ENCODE measurements around the gene TULP4.
A peak's percentile ranks its signal among the peaks of the same experiment; 100 is the strongest.

Gene TULP4

DNA sequence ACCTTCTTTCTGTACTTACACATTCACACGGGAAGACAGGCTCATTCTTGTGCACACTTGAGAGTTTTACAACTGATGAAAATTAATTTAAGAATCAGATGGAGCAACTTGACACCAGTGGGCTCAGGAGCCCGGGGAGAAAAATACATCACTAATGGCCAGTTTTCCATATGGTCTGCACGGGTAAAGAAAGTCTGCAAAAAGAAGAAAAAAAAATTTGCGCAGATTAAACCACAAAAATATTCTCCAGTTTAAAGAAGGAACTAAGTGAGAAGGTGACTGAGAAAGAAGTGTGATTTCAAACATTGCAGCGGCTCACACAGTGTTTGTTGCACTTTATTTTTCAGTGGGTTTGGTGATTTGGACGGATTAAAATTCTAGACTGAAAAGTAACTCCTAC, at the start of gene TULP4:
TULP4 (plus strand) TSS at position 301 of the 400 bp plus-strand sequence. CDS start 1,552 bp downstream, outside the sequence.
- no peak within 1 kb of the TSS for H3K4me3 ChIP-seq
- no peak within 1 kb of the TSS for H3K9ac ChIP-seq (ENCODE audit: insufficient read length)
- no peak for DNase-seq (ENCODE audit: low read depth, low spot score)
- H3K27ac ChIP-seq = peak within 1 kb of the TSS; percentile 57
- H3K36me3 ChIP-seq (ENCODE audit: insufficient read depth, low read length) = peaks cover 45% of the 10 kb centered on the region
- H3K9me3 ChIP-seq (ENCODE audit: low read depth, low read length) = no peaks in the 10 kb centered on the region
- TF ChIP-seq POLR2AphosphoS5 (IDR thresholded peaks at IDR 0.05; ENCODE audit: borderline replicate concordance, low read depth, low read length) (no peak), EZH2 (IDR thresholded peaks at IDR 0.05) (no peak), FOXP2 (optimal IDR thresholded peaks at IDR 0.05; ENCODE audit: control extremely low read depth, extremely low read length, insufficient read depth) (no peak)

- TF ChIP-seq EZH2 (IDR thresholded peaks at IDR 0.05) (no peak), FOXP2 (optimal IDR thresholded peaks at IDR 0.05; ENCODE audit: control extremely low read depth, extremely low read length, insufficient read depth) (no peak)
- Histone ChIP-seq H3K4me3 (no peak overlapping the region), H3K36me3 (ENCODE audit: insufficient read depth, low read length) (peaks cover 10% of the 10 kb centered on the region; the same call in 1 of the 2 replicates), H3K9me3 (ENCODE audit: low read depth, low read length) (no peaks in the 10 kb centered on the region), H3K27ac (no peak overlapping the region), H3K9ac (ENCODE audit: insufficient read length) (no peak overlapping the region)
- no peak for DNase-seq (ENCODE audit: low read depth, low spot score)
Observed at GRCh38 chr6:158262755-158263154, 49.5 kb upstream of the TULP4 start.

DNA sequence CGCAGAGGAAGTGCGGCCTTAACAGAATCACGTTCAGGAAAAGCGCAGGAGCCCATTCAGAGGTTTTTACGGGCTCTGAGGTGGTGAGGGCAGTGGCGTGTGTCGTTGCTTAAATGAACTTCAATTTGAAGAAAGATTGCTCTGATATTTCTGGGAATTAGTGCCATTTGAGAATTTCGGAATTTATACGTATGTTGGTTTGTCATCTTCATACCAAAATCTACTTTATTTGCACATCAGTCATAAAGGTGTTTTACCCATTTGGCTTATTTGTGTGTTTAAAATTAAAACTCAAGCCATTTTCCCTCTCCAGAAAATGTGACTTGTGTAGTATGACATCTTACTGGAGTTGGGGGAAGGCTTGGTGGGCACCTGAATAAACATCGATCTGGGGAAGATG, 48.1 kb upstream of the TULP4 start:
- H3K27ac ChIP-seq = no peak overlapping the region
- H3K36me3 ChIP-seq (ENCODE audit: insufficient read depth, low read length) = peaks cover 10% of the 10 kb centered on the region
- no peak overlapping the region for H3K4me3 ChIP-seq
- TF ChIP-seq POLR2AphosphoS5 (IDR thresholded peaks at IDR 0.05; ENCODE audit: borderline replicate concordance, low read depth, low read length) = no peak
- no peak for TF ChIP-seq EZH2 (IDR thresholded peaks at IDR 0.05)
- no peak for TF ChIP-seq FOXP2 (optimal IDR thresholded peaks at IDR 0.05; ENCODE audit: control extremely low read depth, extremely low read length, insufficient read depth)
- no peak for DNase-seq (ENCODE audit: low read depth, low spot score)
- H3K9ac ChIP-seq (ENCODE audit: insufficient read length) = no peak overlapping the region
- no peaks in the 10 kb centered on the region for H3K9me3 ChIP-seq (ENCODE audit: low read depth, low read length)

- H3K27ac ChIP-seq = no peak overlapping the region
- H3K9me3 ChIP-seq (ENCODE audit: low read depth, low read length) = no peaks in the 10 kb centered on the region
- peaks cover 10% of the 10 kb centered on the region for H3K36me3 ChIP-seq (ENCODE audit: insufficient read depth, low read length)
- TF ChIP-seq EZH2 (IDR thresholded peaks at IDR 0.05) (no peak), POLR2AphosphoS5 (IDR thresholded peaks at IDR 0.05; ENCODE audit: borderline replicate concordance, low read depth, low read length) (no peak), FOXP2 (optimal IDR thresholded peaks at IDR 0.05; ENCODE audit: control extremely low read depth, extremely low read length, insufficient read depth) (no peak)
- no peak for DNase-seq (ENCODE audit: low read depth, low spot score)
- no peak overlapping the region for H3K4me3 ChIP-seq
- no peak overlapping the region for H3K9ac ChIP-seq (ENCODE audit: insufficient read length)
Observed at GRCh38 chr6:158266131-158266530, 46.1 kb upstream of the TULP4 start.

GRCh38 chr6:158268361-158269147, 43.7 kb upstream of the TULP4 start:
- H3K9ac ChIP-seq (ENCODE audit: insufficient read length) = no peak overlapping the region
- TF ChIP-seq FOXP2 (optimal IDR thresholded peaks at IDR 0.05; ENCODE audit: control extremely low read depth, extremely low read length, insufficient read depth) (no peak), POLR2AphosphoS5 (IDR thresholded peaks at IDR 0.05; ENCODE audit: borderline replicate concordance, low read depth, low read length) (no peak), EZH2 (IDR thresholded peaks at IDR 0.05) (no peak)
- H3K27ac ChIP-seq = no peak overlapping the region
- no peaks in the 10 kb centered on the region for H3K9me3 ChIP-seq (ENCODE audit: low read depth, low read length)
- H3K36me3 ChIP-seq (ENCODE audit: insufficient read depth, low read length) = peaks cover 8% of the 10 kb centered on the region
- DNase-seq (ENCODE audit: low read depth, low spot score) = no peak
- H3K4me3 ChIP-seq = no peak overlapping the region

- TF ChIP-seq FOXP2 (optimal IDR thresholded peaks at IDR 0.05; ENCODE audit: control extremely low read depth, extremely low read length, insufficient read depth) (no peak), EZH2 (IDR thresholded peaks at IDR 0.05) (no peak), POLR2AphosphoS5 (IDR thresholded peaks at IDR 0.05; ENCODE audit: borderline replicate concordance, low read depth, low read length) (no peak)
- Histone ChIP-seq H3K4me3 (no peak overlapping the region), H3K9me3 (ENCODE audit: low read depth, low read length) (no peaks in the 10 kb centered on the region), H3K9ac (ENCODE audit: insufficient read length) (no peak overlapping the region), H3K36me3 (ENCODE audit: insufficient read depth, low read length) (peaks cover 8% of the 10 kb centered on the region), H3K27ac (no peak overlapping the region)
- DNase-seq (ENCODE audit: low read depth, low spot score) = no peak
Observed at GRCh38 chr6:158269657-158270056, 42.6 kb upstream of the TULP4 start.

DNA sequence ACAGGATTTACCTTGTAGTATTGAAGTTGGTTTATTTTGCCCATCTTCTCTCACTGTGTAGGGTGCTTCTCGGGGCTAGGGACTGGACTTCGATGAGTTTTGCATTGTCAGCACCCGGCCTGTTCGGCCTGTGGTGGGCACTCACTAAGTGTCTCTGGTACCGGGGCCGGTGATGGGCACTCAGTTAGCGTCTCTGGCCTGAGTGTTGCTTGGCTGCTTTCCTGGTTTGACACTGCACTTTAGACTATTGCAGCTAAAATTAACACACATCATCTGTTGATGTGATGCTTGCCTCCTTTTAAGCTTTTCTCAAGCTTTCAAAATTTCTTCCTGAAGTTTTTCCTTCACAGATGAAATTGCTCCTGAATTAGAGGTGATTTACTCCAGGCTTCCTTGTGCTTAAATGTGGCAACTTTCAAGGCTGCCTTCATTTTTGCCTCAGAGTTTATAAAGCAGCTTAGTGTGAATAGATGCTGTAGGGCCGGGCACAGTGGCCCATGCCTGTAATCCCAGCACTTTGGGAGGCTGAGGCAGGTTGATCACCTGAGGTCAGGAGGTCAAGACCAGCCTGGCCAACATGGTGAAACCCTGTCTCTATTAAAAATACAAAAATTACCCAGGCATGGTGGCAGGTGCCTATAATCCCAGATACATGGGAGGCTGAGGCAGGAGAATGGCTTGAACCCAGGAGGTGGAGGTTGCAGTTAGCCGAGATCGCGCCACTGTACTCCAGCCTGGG, 41.7 kb upstream of the TULP4 start:
- H3K36me3 ChIP-seq (ENCODE audit: insufficient read depth, low read length) = peaks cover 8% of the 10 kb centered on the region
- H3K9ac ChIP-seq (ENCODE audit: insufficient read length) = no peak overlapping the region
- H3K27ac ChIP-seq = no peak overlapping the region
- H3K4me3 ChIP-seq = no peak overlapping the region
- TF ChIP-seq FOXP2 (optimal IDR thresholded peaks at IDR 0.05; ENCODE audit: control extremely low read depth, extremely low read length, insufficient read depth) (no peak), EZH2 (IDR thresholded peaks at IDR 0.05) (no peak), POLR2AphosphoS5 (IDR thresholded peaks at IDR 0.05; ENCODE audit: borderline replicate concordance, low read depth, low read length) (no peak)
- DNase-seq (ENCODE audit: low read depth, low spot score) = no peak
- H3K9me3 ChIP-seq (ENCODE audit: low read depth, low read length) = no peaks in the 10 kb centered on the region

GRCh38 chr6:158272324-158272723, 39.9 kb upstream of the TULP4 start:
- Histone ChIP-seq H3K4me3 (no peak overlapping the region), H3K9ac (ENCODE audit: insufficient read length) (no peak overlapping the region), H3K36me3 (ENCODE audit: insufficient read depth, low read length) (peaks cover 4% of the 10 kb centered on the region), H3K9me3 (ENCODE audit: low read depth, low read length) (no peaks in the 10 kb centered on the region), H3K27ac (no peak overlapping the region)
- no peak for DNase-seq (ENCODE audit: low read depth, low spot score)
- TF ChIP-seq FOXP2 (optimal IDR thresholded peaks at IDR 0.05; ENCODE audit: control extremely low read depth, extremely low read length, insufficient read depth) (no peak), EZH2 (IDR thresholded peaks at IDR 0.05) (no peak), POLR2AphosphoS5 (IDR thresholded peaks at IDR 0.05; ENCODE audit: borderline replicate concordance, low read depth, low read length) (no peak)

All from SK-N-MC (cell line).